ENCODE measurements around the gene NFE2. TPM values are rescaled to one million over a fixed set of nuclear protein-coding genes. Genes with fewer than 3 reads are reported as not detected.
A peak's percentile ranks its signal among the peaks of the same experiment; 100 is the strongest.

NFE2 gene
- total and polyA plus RNA-seq, 2 of the 8 experiments (the other 6 are each of a cell fraction or from before 2014, with no cell fraction given), result 2.0 to 6.1 TPM

- no peaks in the 10 kb centered on the region for H3K79me2 ChIP-seq (ENCODE audit: control insufficient read depth in 1 of 2, insufficient read depth in 2 of 2, low read length in 2 of 2)
- H3K4ac ChIP-seq (replicated peaks; ENCODE audit: insufficient read length, low read depth, low read length), result no peak overlapping the region
- H3K79me1 ChIP-seq (ENCODE audit: low read depth, low read length), result no peaks in the 10 kb centered on the region
- peaks cover 0 to 7% (median 0%) of the 10 kb centered on the region in 4 experiments; a peak in 1 of 7 replicates for H3K27me3 ChIP-seq (replicated peaks in 1 of 4; ENCODE audit: control insufficient read depth in 3 of 4, extremely low read depth in 1 of 4, insufficient read depth in 3 of 4, low read length in 3 of 4)
- no peak overlapping the region for H3K56ac ChIP-seq (replicated peaks; ENCODE audit: insufficient read length, low read depth, low read length)
- no peak overlapping the region for H2AFZ ChIP-seq (ENCODE audit: low read length)
- peaks cover 0 to 9% (median 3%) of the 10 kb centered on the region in 4 experiments; a peak in 4 of 7 replicates for H3K4me1 ChIP-seq (replicated peaks in 1 of 4; ENCODE audit: control insufficient read depth in 3 of 4, insufficient read depth in 4 of 4, low read length in 3 of 4)
- H2AK5ac ChIP-seq (ENCODE audit: low read depth, low read length), result peak overlapping the region; percentile 79
- DNase-seq (ENCODE audit: low read depth in 1 of 2, low spot score in 2 of 2) (no peak), FAIRE-seq (no peak)
- WGBS, 2 experiments (ENCODE audit: extremely low coverage in 1 of 2, insufficient coverage in 1 of 2, insufficient read length in 1 of 2, insufficient replicate concordance in 2 of 2, low coverage in 1 of 2, low lambda C conversion rate in 2 of 2, missing lambda C conversion rate in 1 of 2), result 79% methylated on average over 7 of the region's 9 CpGs; no CpG with 5 or more reads in 1 of the 2 experiments
- H3K36me3 ChIP-seq (ENCODE audit: control insufficient read depth in 2 of 4, insufficient read depth in 4 of 4, low read length in 3 of 4), result peaks cover 0 to 6% (median 0%) of the 10 kb centered on the region in 4 experiments; a peak in 2 of 8 replicates
- no peak overlapping the region for H3K14ac ChIP-seq (ENCODE audit: insufficient read length)
- H4K91ac ChIP-seq (replicated peaks; ENCODE audit: insufficient read length, low read length), result no peak overlapping the region
- H3K23ac ChIP-seq (ENCODE audit: insufficient read length), result no peak overlapping the region
- H2BK5ac ChIP-seq (ENCODE audit: low read depth, low read length), result no peak overlapping the region
- H3K9ac ChIP-seq (replicated peaks in 1 of 4; ENCODE audit: extremely low read depth in 1 of 4, low read depth in 3 of 4, low read length in 3 of 4), result no peak overlapping the region
- no peak overlapping the region for H3K27ac ChIP-seq (ENCODE audit: low read depth, low read length)
- H3K4me2 ChIP-seq (ENCODE audit: insufficient read depth in 1 of 2, low read depth in 2 of 2, low read length in 2 of 2), result no peak overlapping the region
- ChIA-PET CTCF (ENCODE audit: partially characterized antibody) (interaction anchor here (0.6 to 14.9 kb wide), 19 partner anchors 15 to 611 kb away, joined by 3 to 618 read pairs (median 8); partner anchors contain the start of genes CBX5, COPZ1, HNRNPA1 and HOXC6), POLR2A (ENCODE audit: partially characterized antibody) (interaction anchor here (1.1 to 15.0 kb wide), 6 partner anchors 10 to 73 kb away, joined by 3 to 1006 read pairs (median 6); partner anchors contain the start of genes CBX5 and HNRNPA1)
- H4K8ac ChIP-seq (ENCODE audit: extremely low read depth, insufficient read depth, low read length), result no peak overlapping the region
- no peaks in the 10 kb centered on the region for H3K23me2 ChIP-seq (ENCODE audit: low read depth, low read length)
- peaks cover 0 to 2% of the 10 kb centered on the region in 2 experiments for H4K20me1 ChIP-seq (replicated peaks in 1 of 2; ENCODE audit: control insufficient read depth in 1 of 2, insufficient read depth in 2 of 2, low read length in 2 of 2)
- H2BK12ac ChIP-seq (ENCODE audit: low read depth, low read length), result 0 out of 2 replicates have a peak overlapping the region, but pooled peaks have one; percentile 27
- no peak overlapping the region for H2BK20ac ChIP-seq (ENCODE audit: low read length)
- no peak overlapping the region for H3K4me3 ChIP-seq (ENCODE audit: extremely low read depth in 1 of 4, insufficient read depth in 2 of 4, low read depth in 3 of 4, low read length in 4 of 4)
- no peak overlapping the region for H2BK15ac ChIP-seq (ENCODE audit: low read length)
- no peak overlapping the region for H2BK120ac ChIP-seq (replicated peaks; ENCODE audit: low read depth, low read length)
- no peaks in the 10 kb centered on the region for H3K9me3 ChIP-seq (ENCODE audit: insufficient read depth in 2 of 2, low read depth in 1 of 2, low read length in 1 of 2)
- H3K18ac ChIP-seq (ENCODE audit: extremely low read depth, low read length), result no peak overlapping the region
- no peak overlapping the region for H4K5ac ChIP-seq (ENCODE audit: insufficient read length, low read depth, low read length)
- TF ChIP-seq BCL11A (IDR thresholded peaks at IDR 0.05; ENCODE audit: low read depth in 2 of 2, low read length in 2 of 2) (no peak), TEAD4 (IDR thresholded peaks at IDR 0.05; ENCODE audit: low read depth, low read length) (no peak), EZH2 (IDR thresholded peaks at IDR 0.05; ENCODE audit: low read depth, low read length, severe bottlenecking) (no peak), GABPA (IDR thresholded peaks at IDR 0.05; ENCODE audit: borderline replicate concordance, insufficient read depth, low read length) (no peak), NRF1 (IDR thresholded peaks at IDR 0.05; ENCODE audit: low read depth, low read length) (no peak), YY1 (IDR thresholded peaks at IDR 0.05; ENCODE audit: low read depth, low read length) (no peak), CTBP2 (IDR thresholded peaks at IDR 0.05; ENCODE audit: borderline replicate concordance, insufficient read depth, insufficient read length, low read length) (no peak), SIX5 (IDR thresholded peaks at IDR 0.05; ENCODE audit: low read depth, low read length) (no peak), TAF1 (IDR thresholded peaks at IDR 0.05; ENCODE audit: low read depth, low read length) (no peak), SRF (IDR thresholded peaks at IDR 0.05; ENCODE audit: low read depth, low read length) (no peak), TAF7 (optimal IDR thresholded peaks at IDR 0.05; ENCODE audit: borderline replicate concordance, low read depth, low read length) (no peak), CREB1 (IDR thresholded peaks at IDR 0.05) (no peak), BACH1 (IDR thresholded peaks at IDR 0.05; ENCODE audit: low read length) (no peak), POU5F1 (IDR thresholded peaks at IDR 0.05; ENCODE audit: low read depth, low read length) (no peak)
Observed at GRCh38 chr12:54294953-54295566, 5.8 kb downstream of the NFE2 start.

Data from H1 (cell line).